Measurements from ENCODE around the gene MYCBPAP.

MYCBPAP gene

DNA sequence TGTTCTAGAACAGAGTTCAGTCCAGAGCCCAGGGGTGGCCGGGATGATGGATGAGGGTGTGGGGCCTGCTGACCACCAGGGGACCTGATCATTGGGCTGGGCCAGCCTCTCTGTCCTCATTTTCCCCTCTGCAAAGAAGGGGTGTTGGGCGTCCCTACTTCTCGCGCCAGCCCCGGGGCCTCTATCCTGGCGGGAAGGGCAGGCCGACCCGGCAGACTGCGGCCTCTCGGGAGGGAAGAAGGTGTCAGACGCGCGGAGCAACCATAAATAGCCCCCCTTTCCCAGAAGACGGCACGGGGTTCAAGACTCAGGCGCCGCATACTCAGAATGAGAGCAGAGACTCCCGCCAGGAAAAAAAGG is 50.3 kb downstream of the MYCBPAP start:
- no peak for DNase-seq

DNA sequence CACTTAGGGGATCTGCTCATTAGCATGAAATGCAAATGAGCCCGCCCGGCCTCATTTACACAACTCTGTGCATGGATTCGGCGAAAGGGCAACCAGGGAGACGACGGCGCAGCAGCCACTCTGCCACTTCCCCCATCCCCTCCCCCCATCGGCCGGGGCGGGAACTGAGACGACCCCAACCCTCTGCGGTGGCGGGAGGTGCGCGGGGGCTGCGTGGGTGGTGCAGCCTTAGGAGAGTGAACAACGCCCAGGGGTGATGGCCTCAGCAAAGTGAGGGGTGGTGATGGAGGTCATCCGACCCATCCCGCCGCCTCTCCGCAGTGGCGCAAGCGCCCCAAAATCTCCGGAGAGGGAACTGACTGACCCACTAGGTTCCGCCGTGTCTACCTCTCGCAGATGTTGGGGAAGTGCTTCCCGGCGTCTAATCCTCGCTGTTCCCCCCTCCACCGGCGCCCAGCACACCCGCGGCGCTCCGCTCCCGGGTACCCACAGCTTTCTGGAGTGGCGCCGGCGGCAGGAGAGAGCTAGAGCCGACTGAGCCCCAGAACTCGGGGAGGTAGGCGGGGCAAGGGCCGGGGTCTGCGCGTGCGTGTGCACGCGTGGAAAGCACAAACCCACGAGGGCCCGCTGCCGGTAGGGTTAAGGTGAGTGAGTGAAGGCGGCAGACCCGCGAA is 50.8 kb downstream of the MYCBPAP start:
- peak; percentile 39 for DNase-seq

DNA sequence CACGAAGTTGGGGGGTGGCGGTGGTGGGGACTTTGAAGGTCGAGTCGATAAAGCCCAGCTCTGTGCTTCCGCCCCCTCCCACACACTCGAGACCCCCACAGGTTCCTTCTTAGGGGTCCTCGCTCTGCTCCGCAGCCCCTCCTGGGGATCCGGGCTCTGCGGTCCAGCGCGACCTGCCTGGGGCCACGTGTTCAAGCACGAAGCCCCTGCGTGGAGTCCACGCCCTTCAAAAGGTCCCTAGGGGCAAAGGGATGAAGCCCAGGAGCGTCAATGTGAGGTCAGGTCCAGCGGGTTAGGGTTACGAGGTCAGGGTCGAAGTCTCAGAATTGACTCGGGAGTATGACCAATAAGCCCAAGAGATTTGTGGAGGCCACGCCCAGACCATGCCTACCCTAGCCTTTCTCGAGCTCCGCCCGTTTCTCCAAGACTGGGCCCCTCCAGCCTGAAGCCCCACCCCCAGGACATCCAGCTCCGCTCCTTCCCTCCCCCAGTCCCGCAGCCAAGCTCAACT is 51.5 kb downstream of the MYCBPAP start:
- DNase-seq = peak; percentile 72

DNA sequence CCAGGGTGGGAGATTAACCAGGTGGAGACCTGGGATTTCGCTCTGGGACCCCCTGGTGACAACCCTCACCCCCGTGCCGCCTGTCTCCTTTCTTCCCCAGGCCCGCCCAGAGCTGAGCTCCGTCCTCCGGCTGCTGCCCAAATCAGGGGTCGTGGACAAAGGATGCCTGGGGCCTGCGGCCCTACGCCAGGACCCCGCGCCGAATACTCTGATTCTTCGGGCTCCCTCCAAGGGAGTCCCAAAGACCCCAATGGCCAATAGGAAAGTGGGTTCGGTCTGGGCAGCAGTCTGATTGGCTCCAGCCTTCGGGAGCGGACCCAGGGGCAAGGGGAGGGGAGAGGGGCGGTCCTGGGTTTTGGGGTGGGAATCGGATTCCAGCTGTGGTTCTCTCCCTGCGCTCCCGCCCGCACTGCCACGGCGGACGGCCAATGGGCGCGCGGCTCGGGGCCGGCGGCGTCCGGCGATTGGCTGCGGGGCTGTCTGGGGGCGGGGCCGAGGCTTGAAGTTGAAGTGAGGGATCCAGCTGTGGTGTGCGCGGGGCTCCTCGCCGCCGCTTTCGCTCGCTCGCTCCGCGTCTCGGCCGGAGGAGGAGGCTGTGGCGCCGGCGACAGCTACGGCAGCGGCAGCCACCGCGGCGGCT is 52.1 kb downstream of the MYCBPAP start, which contains the start of gene CACNA1G:
Gene CACNA1G, plus strand, starts transcription at position 531 of the 640 bp plus-strand sequence. CDS start 745 bp downstream, outside the sequence.
- peak; percentile 92 for DNase-seq

DNA sequence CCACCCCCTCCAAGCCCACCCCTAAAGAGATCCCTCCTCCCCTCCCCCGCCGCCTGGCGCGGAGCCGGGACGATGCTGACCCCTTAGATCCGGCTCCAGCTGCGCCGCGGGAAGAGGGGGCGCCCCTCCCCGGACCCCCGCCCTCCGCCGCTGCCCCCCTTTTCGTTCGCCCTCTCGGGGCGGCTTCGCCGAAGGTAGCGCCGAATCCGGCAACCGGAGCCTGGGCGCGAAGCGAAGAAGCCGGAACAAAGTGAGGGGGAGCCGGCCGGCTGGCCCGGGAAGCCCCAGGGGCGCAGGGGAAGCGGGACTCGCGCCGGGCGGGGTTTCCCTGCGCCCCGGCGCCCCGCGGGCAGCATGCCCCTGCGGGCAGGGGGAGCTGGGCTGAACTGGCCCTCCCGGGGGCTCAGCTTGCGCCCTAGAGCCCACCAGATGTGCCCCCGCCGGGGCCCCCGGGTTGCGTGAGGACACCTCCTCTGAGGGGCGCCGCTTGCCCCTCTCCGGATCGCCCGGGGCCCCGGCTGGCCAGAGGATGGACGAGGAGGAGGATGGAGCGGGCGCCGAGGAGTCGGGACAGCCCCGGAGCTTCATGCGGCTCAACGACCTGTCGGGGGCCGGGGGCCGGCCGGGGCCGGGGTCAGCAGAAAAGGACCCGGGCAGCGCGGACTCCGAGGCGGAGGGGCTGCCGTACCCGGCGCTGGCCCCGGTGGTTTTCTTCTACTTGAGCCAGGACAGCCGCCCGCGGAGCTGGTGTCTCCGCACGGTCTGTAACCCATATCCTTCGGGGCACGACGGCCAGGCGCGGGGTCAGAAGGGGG is 52.9 kb downstream of the MYCBPAP start:
- no peak for DNase-seq

DNA sequence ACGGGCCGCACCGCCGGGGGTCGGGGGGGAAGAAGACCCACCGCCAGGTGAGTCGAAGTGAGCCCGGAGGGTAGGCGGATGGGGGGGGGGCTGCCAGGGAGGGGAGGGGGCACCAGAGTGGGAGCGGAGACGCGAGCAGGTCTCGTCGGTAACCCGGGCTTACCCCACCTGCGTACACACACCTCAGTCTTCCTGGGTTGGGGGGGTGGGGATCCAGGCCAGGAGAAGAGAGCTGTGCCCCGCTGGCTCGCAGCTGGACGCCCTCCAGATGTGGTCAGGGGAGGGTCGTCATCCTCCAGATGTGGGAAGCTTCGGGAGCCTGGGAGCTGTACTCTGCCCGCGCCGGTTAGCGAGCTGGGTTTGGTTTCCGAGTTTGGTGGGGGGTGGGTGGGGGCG is 53.5 kb downstream of the MYCBPAP start:
- DNase-seq = no peak

DNA sequence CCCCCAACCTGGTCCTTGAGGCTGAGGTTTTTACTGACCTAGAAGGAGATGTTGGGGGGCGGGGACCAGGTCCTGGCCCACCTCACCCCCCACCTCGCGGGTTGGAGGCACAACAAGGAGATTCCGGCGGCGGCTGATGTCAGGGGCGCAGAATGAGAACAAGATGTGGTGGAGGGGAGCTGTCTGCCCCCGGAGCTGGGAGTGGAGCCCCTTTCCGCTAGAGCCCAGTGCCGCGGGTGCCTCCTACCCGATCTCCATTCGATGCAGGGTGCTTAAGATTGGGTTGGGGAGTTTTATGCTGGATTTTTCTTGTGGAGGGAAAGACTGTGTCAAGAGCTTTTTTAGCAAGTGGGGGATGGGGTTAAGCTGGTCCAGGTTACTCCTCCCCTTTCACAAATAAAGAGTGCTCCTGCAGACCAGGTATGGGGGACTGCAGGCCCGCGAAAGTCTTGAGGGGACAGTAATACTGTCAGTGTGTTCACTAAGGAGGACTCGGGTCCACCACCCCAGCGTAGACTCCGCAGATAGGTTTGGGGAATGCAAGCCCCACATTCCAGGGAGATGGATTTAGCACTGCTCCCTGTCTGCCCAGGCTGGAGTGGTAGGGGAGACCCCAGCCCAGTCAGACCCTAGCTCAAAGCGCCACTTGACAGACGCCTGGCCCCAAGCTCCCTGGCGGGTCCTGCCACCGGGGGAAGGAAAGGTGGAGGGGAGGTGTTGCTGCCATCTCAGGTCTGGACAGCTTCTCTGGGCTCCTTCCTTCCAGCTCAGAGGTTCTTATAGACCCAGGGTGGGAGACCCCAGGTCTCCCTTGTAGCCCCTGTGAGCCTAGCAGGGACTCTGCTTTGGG is 54.2 kb downstream of the MYCBPAP start:
- peak; percentile 23 for DNase-seq

DNA sequence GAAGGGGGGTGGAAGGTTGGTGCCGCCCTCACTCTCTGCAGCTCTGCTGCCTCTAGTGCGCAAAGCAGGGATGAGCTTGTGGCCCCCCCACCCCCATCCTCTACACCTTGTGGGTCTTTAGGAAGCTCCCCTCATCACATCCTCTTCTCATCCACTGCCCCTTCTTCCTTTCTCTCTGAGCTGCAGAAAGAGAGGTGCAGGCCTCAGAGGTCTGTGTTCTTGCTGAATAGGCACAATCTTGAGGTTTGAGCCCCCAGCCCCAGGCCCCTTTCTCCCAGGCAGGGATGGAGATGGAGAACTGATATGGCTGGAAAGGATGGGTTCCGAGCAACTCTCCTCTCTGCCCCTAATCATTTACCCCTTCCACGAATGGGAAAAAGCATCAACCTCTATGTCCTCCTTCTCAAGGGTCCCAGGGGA is 54.9 kb downstream of the MYCBPAP start:
- DNase-seq = no peak

DNA sequence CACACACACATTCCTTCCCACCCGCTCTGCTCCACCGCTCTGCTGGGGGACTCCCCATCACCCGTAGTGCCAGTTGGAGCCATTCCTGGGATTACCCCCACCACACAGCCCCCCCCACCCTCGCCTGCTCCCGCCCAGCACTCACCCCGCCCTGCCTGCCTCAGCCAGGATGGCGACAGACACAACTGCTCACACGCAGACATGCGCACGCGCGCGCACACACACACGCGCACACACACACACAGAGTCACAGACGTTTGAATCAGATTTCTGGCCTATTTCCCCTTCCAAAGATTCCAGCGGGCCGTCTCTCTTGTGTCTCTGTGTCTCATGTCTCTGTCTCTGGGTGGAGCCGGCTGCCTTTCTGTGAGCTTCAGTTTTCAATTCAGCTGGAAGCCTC is 56.7 kb downstream of the MYCBPAP start:
- peak; percentile 26 for DNase-seq

DNA sequence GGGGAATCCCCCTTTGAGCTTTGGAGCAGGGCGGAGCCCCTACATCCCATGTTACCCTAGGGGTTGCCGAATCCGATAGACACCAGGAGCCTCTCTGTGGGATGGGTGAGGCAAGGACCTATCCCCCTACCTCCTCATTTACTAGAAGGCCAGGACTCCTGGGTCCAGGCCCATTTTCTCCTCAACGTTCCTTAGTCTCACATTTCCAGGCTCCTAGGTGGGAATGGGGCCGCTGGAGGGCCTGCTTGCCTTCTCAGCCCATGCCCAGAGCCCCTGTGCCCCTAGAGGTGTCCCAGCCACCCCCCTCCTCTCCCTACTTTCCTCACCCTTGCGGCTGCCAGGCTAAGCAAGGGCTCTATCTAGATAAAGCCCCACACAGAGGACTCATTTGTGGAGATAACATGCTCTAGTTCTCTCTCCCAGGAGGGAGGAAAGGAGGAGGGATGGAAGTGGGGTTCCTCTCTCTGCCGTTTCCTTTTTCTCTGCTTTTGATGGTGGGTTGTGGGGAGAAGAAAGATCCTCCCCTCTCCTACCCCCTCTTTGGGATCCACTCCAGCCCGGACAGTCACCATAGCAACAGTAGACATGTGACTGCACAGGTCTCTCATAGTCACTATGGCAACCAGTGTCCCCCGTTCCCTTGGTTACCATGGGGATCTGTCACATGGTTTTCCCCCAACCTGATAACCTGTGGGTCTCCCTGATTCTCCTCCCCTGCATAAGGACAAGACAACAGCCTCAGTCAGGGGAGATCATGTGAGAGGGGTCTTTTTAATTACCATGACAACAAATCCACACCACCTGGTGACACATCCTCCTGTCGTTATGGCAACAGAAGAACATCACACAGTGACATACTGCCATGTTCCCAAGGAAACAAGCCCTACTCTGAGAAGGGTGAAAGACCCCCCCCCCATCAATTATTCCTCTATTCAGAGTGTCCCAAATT is 57.4 kb downstream of the MYCBPAP start:
- peak; percentile 34 for DNase-seq

DNA sequence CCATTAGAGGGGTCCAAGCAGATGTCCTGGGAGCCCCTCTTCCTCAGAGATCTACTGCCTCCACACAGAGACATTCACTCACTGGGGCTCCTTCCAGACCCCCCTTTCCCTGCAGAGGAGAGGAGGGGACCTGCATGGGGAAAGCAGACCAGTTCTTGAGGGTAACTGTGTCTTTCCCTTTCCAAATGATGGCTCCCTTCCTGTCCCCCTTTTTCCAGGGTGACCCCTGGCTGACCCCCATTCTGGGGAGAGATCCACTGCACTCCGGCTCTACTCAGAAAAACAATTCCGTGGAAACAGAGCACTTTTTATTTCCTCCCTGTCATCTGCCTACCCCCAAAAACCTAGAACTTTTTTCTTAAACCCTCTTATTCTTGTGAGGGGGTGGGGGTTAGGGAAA is 58.6 kb downstream of the MYCBPAP start:
- no peak for DNase-seq

DNA sequence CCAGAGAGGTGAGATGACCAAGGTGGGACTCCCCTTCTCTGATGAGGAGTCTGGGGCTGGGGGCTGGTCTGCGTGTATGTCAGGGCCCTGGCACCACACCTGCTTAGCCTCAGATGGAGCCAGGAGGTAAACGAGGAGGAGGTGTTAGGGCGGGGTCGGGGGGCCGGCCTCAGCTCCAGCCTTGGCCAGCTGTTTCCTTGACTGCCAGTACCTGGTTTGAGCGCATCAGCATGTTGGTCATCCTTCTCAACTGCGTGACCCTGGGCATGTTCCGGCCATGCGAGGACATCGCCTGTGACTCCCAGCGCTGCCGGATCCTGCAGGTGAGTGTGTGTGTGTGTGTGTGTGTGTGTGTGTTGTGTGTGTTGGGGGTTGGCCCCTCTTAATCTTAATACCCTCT is 60.4 kb downstream of the MYCBPAP start:
- no peak for DNase-seq

DNA sequence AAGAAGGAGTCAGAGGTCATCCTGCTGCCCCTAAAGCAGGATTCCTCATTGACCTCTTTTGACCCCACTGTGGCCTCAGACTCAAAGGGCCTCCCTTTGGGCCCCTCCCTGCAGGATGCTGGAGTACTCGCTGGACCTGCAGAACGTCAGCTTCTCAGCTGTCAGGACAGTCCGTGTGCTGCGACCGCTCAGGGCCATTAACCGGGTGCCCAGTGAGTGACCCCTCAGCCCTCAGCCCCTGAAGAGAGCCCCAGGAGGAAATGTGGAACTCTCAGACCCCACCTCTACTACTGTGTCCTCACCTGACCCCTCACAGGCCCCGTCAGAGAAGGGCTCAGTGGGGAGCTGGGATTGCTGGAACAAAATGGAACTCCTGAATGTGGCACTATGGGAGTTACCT is 61.4 kb downstream of the MYCBPAP start:
- DNase-seq = no peak

DNA sequence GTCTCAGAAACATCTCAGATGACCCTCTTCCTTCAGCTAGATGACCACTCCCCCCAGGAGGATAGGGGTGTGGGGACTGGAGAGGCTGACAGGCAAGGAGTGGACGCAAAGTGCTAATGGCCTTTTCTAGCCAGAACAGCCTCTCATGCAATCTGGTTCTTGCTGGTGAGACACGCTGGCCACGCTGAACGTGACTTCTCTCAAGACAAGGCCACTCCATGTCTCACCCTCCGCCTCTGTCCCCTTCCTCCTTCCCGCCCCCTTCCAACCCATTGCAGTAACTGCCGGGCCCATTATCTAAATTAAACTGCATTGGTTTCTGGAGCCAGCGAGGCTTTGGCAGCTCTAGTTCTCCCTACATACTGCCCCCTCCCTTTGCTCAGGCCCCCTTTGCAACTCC is 61.8 kb downstream of the MYCBPAP start:
- DNase-seq = no peak

DNA sequence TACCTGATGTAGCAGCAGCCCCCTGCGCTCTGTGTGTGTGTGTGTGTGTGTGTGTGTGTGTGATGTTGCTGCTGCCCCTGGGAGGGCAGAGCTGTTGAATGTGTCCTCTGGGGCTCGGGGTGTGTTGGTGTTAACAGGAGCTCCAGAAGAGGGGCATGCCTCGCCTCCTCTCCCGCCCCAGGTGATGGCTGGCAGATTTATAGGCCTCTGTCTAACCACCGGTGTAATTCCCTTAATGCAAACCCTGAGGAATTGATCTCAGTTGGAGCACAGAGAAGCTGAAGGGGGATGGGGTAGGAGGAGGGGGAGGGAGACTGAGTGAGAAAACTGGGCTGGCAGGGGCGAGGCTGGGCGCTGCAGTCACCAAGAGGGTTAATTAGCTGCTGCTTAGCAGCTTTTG is 62.3 kb downstream of the MYCBPAP start:
- DNase-seq = no peak

DNA sequence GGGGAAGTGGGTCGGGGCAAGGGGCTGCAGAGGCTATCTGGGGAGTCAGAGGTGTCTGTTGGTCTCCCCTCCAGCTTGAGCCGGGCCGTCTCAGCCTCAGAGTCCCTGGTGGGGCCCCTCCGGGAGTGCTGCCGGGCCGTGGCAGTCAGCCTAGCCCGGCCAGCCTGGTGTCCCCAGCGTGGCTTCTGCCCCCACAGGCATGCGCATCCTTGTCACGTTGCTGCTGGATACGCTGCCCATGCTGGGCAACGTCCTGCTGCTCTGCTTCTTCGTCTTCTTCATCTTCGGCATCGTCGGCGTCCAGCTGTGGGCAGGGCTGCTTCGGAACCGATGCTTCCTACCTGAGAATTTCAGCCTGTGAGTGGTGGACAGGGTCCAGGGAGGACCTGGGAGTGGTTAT is 63.4 kb downstream of the MYCBPAP start:
- DNase-seq = no peak

DNA sequence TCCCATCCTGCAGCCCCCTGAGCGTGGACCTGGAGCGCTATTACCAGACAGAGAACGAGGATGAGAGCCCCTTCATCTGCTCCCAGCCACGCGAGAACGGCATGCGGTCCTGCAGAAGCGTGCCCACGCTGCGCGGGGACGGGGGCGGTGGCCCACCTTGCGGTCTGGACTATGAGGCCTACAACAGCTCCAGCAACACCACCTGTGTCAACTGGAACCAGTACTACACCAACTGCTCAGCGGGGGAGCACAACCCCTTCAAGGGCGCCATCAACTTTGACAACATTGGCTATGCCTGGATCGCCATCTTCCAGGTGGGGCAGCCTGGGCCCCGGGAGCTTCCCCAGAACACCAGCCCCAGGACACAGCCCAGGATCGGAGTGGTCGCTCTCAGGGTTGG is 64.3 kb downstream of the MYCBPAP start:
- no peak for DNase-seq

DNA sequence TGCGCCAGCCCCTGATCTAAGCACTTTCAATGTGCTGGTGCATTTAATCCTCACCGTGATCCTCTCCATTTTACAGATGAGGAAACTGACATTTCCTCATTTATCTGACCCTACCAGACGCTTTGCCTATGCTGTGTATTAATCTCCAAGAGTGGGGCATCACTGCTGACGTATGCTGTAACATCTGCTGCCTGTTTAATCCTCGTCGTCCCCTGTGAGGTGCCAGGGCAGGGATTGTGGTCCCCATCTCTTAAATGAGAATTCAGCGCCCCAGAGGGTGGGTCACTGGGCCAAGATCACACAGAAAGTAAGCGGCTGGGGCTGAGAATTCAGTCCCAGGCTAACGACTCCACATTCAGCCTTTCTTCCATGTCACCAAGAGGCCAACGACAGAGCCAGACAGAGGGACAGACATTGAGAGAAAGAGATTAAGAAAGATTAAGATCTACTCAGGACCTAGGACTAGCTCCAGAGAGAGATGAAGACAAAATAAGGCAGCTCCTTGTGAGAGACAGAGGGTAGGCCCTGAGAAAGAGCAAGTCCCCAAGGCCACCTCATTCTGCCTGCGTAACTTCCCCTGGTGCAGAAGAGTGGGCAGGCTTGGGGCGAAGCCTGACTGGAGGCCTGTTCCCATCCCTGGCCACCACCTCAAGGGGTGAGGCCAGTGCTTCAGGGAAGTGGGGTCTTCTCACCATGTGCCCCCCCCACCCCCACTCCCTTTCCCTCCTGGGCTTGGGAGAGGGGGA is 65.8 kb downstream of the MYCBPAP start:
- DNase-seq = no peak

DNA sequence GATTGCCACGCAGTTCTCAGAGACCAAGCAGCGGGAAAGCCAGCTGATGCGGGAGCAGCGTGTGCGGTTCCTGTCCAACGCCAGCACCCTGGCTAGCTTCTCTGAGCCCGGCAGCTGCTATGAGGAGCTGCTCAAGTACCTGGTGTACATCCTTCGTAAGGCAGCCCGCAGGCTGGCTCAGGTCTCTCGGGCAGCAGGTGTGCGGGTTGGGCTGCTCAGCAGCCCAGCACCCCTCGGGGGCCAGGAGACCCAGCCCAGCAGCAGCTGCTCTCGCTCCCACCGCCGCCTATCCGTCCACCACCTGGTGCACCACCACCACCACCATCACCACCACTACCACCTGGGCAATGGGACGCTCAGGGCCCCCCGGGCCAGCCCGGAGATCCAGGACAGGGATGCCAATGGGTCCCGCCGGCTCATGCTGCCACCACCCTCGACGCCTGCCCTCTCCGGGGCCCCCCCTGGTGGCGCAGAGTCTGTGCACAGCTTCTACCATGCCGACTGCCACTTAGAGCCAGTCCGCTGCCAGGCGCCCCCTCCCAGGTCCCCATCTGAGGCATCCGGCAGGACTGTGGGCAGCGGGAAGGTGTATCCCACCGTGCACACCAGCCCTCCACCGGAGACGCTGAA is 67.5 kb downstream of the MYCBPAP start:
- peak; percentile 28 for DNase-seq

DNA sequence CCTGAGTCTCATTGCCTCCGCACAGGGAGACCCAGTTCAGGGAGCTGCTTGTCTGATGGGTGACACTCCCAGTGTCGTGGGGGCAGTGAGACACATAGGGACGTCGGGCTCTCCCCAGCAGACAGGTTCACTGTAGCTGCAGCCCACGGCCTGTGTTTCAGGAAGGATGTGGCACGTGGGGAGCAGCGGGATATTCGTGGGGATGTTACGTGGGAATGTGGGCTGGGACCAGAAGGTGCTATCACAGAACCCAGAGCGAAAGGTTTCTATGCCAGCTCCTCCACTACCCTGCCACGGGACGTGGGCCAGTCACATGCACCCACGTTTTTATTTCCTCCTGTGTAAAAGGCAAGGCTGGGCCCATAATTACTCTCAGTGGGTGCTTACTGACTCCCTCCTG is 68.6 kb downstream of the MYCBPAP start:
- DNase-seq = no peak
